Activated CD4-positive, alpha-beta T cell treated with anti-CD3 and anti-CD28 coated beads for 36 hours (primary cell): ENCODE measurements around the gene ZNF443. TPM values are rescaled to one million over a fixed set of nuclear protein-coding genes. Genes with fewer than 3 reads are reported as not detected.
"Not testable (repeated sequence)": the region's sequence is repeated elsewhere in the genome, so short reads cannot be mapped to it uniquely, and the experiment has no call there.

ENCODE experiments used
- ATAC-seq: fragments of 200-7000 bp; cut with Tn5 transposase; one replicate; pipeline ENCODE4 v1.10.0; 2021; ENCODE audit warnings: mild to moderate bottlenecking, moderate library complexity
- CTCF ChIA-PET: fragments of 350-600 bp; sonication (Branson Sonifier 250); formaldehyde crosslinking; loops from one replicate; lab custom pipeline; 2021; ENCODE audit warnings: antibody characterized with exemption; lab: Charles Lee
- POLR2A ChIA-PET: fragments of 350-600 bp; sonication (Branson Sonifier 250); formaldehyde crosslinking; loops from one replicate; lab custom pipeline; 2021; ENCODE audit warnings: antibody characterized with exemption, inconsistent platforms; lab: Charles Lee
- DNase-seq: peaks from one replicate; pipeline ENCODE4 v3.0.0-alpha.2; 2020
- H3K27ac Mint-ChIP-seq: one replicate; pipeline ENCODE4 v1.8.0; 2021; ENCODE audit warnings: mixed read lengths
- H3K27me3 Mint-ChIP-seq: one replicate; pipeline ENCODE4 v1.8.0; 2021; ENCODE audit warnings: mixed read lengths
- H3K36me3 Mint-ChIP-seq: one replicate; pipeline ENCODE4 v1.8.0; 2021; ENCODE audit warnings: low read depth, mixed read lengths
- H3K4me1 Mint-ChIP-seq: one replicate; pipeline ENCODE4 v1.8.0; 2021; ENCODE audit warnings: mixed read lengths
- H3K4me3 Mint-ChIP-seq: one replicate; pipeline ENCODE4 v1.8.0; 2021; ENCODE audit warnings: mild to moderate bottlenecking, moderate library complexity, mixed read lengths
- H3K9me3 Mint-ChIP-seq: one replicate; pipeline ENCODE4 v1.8.0; 2021; ENCODE audit warnings: low read depth, mixed read lengths
- intact Hi-C, 2 experiments: fragments of 100-400 bp; cut with DNase I in 1 of 2; cut with micrococcal nuclease in 1 of 2; formaldehyde crosslinking; loops; one replicate each; pipeline versions ENCODE4 v1.14.2 to v1.15.1; 2022 to 2024; cut with DNase I, micrococcal nuclease
- total RNA-seq, 2 experiments: library from RNA; stranded (reverse); gene quantifications; one replicate each; pipeline ENCODE4 v1.2.3, GENCODE V29; 2021

ZNF443 gene
- total RNA-seq, 2 experiments from 2014 or later: 3.4 to 4.0 TPM

GRCh38 chr19:12417273-12417672 is 23.5 kb downstream of the ZNF443 start:
- H3K27ac Mint-ChIP-seq, DNase-seq, ATAC-seq, CTCF ChIA-PET, H3K27me3 Mint-ChIP-seq, intact Hi-C loops, H3K4me1 Mint-ChIP-seq, H3K4me3 Mint-ChIP-seq: not testable (repeated sequence)
- Mint-ChIP-seq H3K9me3 (peaks cover 15% of the 10 kb centered on the region), H3K36me3 (peaks cover 42% of the 10 kb centered on the region)
- POLR2A ChIA-PET: interaction anchor here (0.7 kb wide), 1 partner anchor 179 kb away, joined by 3 read pairs; no protein-coding TSS in a partner anchor

DNA sequence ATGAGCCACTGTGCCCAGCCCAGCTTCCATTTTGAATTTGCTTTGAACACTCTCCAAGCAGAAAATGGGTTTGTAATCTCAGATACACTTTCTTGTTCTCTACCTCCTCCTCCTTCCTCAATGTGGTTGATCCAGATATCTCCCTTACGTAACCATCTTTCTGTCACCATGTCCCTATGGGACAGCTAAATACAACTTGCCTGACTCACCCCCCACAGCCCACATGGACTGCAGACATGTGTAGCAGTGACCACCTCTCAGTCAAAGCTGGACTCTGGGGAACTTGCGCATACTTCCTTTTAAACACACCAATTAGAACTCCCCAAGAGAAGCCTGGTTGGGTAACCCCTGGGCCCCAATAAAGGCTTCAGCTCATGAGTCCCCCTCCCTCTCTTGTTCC is 28.9 kb downstream of the ZNF443 start:
- no peak for ATAC-seq
- intact Hi-C loops: no loop called here
- ChIA-PET CTCF (interaction anchor here (0.6 kb wide), 1 partner anchor 612 kb away, joined by 8 read pairs; no protein-coding TSS in a partner anchor), POLR2A (no interaction called here)
- peaks cover 4% of the 10 kb centered on the region for H3K36me3 Mint-ChIP-seq
- H3K4me1 Mint-ChIP-seq: no peaks in the 10 kb centered on the region
- no peaks in the 10 kb centered on the region for H3K27me3 Mint-ChIP-seq
- no peak overlapping the region for H3K27ac Mint-ChIP-seq
- H3K9me3 Mint-ChIP-seq: peaks cover 15% of the 10 kb centered on the region
- no peak for DNase-seq
- H3K4me3 Mint-ChIP-seq: no peak overlapping the region

DNA sequence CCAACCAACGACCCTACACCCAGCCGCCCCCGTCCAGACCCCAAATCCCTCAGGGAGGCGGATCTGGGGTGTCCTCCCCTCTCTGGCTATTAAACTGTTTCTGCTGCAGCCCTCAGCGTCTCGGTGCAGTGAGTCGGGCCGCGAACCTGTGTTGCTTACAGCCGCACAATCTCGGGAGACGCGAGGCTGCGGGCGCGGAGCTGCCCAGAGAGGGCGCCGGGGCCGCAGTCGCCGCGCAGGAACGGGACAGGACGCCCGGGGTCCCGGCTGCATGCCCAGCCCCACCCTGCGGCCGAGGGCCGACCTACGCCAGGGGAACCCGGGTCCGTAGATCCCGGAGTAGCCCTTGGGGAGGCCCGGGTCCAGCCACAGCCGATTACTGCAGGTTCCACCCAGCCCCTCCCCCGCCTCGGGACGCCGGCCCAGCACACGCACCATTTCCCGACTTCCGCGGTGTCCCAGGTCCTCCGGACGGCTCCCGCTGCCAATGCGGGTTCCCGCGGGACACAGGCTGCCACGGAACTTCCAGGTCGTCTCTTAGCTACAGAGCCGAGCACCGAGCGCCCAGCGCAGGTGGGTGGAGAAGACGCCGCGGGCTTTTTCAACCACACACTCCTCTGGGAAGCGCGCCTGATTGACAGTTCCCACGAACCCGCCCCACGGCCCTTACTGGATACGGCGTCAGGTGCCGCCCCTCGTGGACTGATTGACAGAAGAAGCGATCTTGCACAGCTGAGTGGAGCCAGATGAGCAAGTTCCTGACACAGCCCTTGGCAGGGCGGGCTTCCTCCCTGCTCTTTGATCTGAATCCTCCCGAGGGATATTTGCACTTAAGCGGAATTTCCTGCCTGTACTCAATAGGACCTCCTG is 40.0 kb downstream of the ZNF443 start, which contains the start of gene ZNF799:
Gene ZNF799, minus strand, starts transcription at position 639 of the 870 bp plus-strand sequence. Its CDS starts 201 bp downstream, at position 438.
- Mint-ChIP-seq H3K27ac (peak within 1 kb of the TSS; percentile 77), H3K4me1 (peaks cover 13% of the 10 kb centered on the region), H3K4me3 (peak within 1 kb of the TSS; percentile 86), H3K9me3 (peaks cover 5% of the 10 kb centered on the region), H3K36me3 (peaks cover 13% of the 10 kb centered on the region), H3K27me3 (no peaks in the 10 kb centered on the region)
- DNase-seq: peak; percentile 94
- ChIA-PET POLR2A (interaction anchor here (0.6 to 1.5 kb wide), 4 partner anchors 35 to 166 kb away, joined by 3 to 5 read pairs (median 3); partner anchors contain the start of genes ZNF442 and ZNF563), CTCF (interaction anchor here (0.6 to 1.1 kb wide), 2 partner anchors 13 to 310 kb away, joined by 3 to 4 read pairs; no protein-coding TSS in a partner anchor)
- peak; percentile 96 for ATAC-seq
- intact Hi-C loops: loop anchor here in 1 of 2 experiments (1.0 to 2.0 kb wide), 8 partner anchors 36 to 238 kb away; partner anchors contain the start of genes ZNF136, ZNF44, ZNF442 and ZNF443

GRCh38 chr19:12399901-12400632 is 40.8 kb downstream of the ZNF443 start:
- peak; percentile 48 for DNase-seq
- ATAC-seq: peak; percentile 35
- intact Hi-C loops: loop anchor here in 1 of 2 experiments (2.0 kb wide), 1 partner anchor 85 kb away; the partner anchor contains the start of gene ZNF709
- H3K27me3 Mint-ChIP-seq, H3K9me3 Mint-ChIP-seq, CTCF ChIA-PET: not testable (repeated sequence)
- POLR2A ChIA-PET: interaction anchor here (0.7 to 1.5 kb wide), 2 partner anchors 29 to 67 kb away, joined by 3 to 5 read pairs; partner anchors contain the start of gene ZNF563
- peaks cover 19% of the 10 kb centered on the region for H3K36me3 Mint-ChIP-seq
- H3K27ac Mint-ChIP-seq: peak overlapping the region; percentile 58
- peaks cover 13% of the 10 kb centered on the region for H3K4me1 Mint-ChIP-seq
- peak overlapping the region; percentile 86 for H3K4me3 Mint-ChIP-seq

DNA sequence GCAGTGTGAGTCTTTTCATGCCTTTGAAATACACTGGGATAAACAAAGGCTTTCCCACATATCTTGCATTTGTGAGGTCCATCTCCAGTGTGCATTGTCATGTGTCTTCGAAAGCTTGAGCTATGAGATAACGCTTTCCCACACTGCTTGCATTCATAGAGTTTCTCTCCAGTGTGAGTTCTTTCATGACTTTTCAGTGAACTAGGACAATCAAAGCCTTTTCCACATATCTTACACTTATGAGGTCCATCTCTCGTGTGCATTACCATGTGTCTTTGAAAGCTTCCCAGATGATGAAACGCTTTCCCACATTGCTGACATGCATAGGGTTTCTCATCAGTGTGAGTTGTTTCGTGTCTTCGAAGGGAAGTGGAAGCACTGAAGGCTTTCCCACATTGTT is 49.7 kb downstream of the ZNF443 start:
- peaks cover 74% of the 10 kb centered on the region for H3K36me3 Mint-ChIP-seq
- ATAC-seq, H3K4me3 Mint-ChIP-seq, POLR2A ChIA-PET, intact Hi-C loops, DNase-seq, H3K27ac Mint-ChIP-seq, H3K4me1 Mint-ChIP-seq, CTCF ChIA-PET, H3K27me3 Mint-ChIP-seq: not testable (repeated sequence)
- peaks cover 36% of the 10 kb centered on the region for H3K9me3 Mint-ChIP-seq

DNA sequence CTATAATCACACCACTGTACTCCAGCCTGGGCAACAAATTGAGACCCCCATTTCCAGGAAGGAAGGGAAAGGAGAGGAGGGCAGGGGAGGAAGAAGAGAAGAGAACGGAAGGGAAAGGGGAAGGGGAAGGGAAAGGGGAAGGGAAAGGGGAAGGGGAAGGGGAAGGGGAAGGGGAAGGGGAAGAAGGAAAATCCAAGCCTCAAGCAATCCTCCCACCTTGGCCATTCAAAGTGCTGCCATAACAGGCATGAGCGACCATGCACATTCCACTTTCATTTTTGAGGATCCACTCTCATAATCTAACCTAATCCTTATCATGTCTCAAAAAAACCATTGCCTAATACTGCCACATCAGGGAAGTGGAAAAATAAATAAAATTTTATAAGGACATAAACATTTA is 54.5 kb downstream of the ZNF443 start:
- DNase-seq, H3K4me3 Mint-ChIP-seq, H3K27me3 Mint-ChIP-seq, ATAC-seq, H3K27ac Mint-ChIP-seq, H3K4me1 Mint-ChIP-seq, CTCF ChIA-PET, POLR2A ChIA-PET, intact Hi-C loops: not testable (repeated sequence)
- Mint-ChIP-seq H3K36me3 (peaks cover 55% of the 10 kb centered on the region), H3K9me3 (peaks cover 27% of the 10 kb centered on the region)

- intact Hi-C loops: no loop called here
Measured at GRCh38 chr19:12380444-12380737, 60.4 kb downstream of the ZNF443 start.

GRCh38 chr19:12379732-12380443 is 60.9 kb downstream of the ZNF443 start:
- Mint-ChIP-seq H3K36me3 (peaks cover 44% of the 10 kb centered on the region), H3K4me3 (no peak overlapping the region), H3K27ac (no peak overlapping the region), H3K27me3 (no peaks in the 10 kb centered on the region), H3K9me3 (peaks cover 51% of the 10 kb centered on the region), H3K4me1 (no peaks in the 10 kb centered on the region)
- ATAC-seq (no peak), DNase-seq (no peak)
- ChIA-PET POLR2A (no interaction called here), CTCF (no interaction called here)
- intact Hi-C loops: no loop called here

More at GRCh38 chr19:12380444-12380737, 60.4 kb downstream of the ZNF443 start:
- Mint-ChIP-seq H3K4me3 (no peak overlapping the region), H3K27me3 (no peaks in the 10 kb centered on the region), H3K27ac (no peak overlapping the region), H3K36me3 (peaks cover 42% of the 10 kb centered on the region), H3K9me3 (peaks cover 49% of the 10 kb centered on the region), H3K4me1 (no peaks in the 10 kb centered on the region)
- no peak for DNase-seq
- CTCF ChIA-PET: no interaction called here
- ATAC-seq: no peak
- POLR2A ChIA-PET: no interaction called here

Other genes with a start within 250 kb of the ZNF443 start
- gene ZNF44, start 146.1 kb downstream of the ZNF443 start, total RNA-seq: 1 to 10 TPM; 7.3 to 8.1 TPM
- gene ZNF563, start 107.4 kb downstream of the ZNF443 start, total RNA-seq: 1 to 10 TPM; 6.6 to 6.7 TPM
- 1 to 10 TPM; 1.1 to 1.7 TPM for gene ZNF442, start 75.3 kb downstream of the ZNF443 start, total RNA-seq
- 1 to 10 TPM; 4.0 to 4.3 TPM for gene ZNF799, start 39.8 kb downstream of the ZNF443 start, total RNA-seq
- 1 to 10 TPM; 1.7 to 2.1 TPM for gene ZNF709, start 43.8 kb upstream of the ZNF443 start, total RNA-seq
- gene ZNF564, start 110.5 kb upstream of the ZNF443 start, total RNA-seq: 1 to 10 TPM; 5.2 to 5.6 TPM
- gene ZNF490, start 169.8 kb upstream of the ZNF443 start, total RNA-seq: 1 to 10 TPM; 7.7 to 8.7 TPM
- 10 to 100 TPM; 16.1 to 18.1 TPM for gene ZNF791, start 169.9 kb upstream of the ZNF443 start, total RNA-seq
- gene MAN2B1, start 225.7 kb upstream of the ZNF443 start, total RNA-seq: 100 to 1,000 TPM; 118 to 154 TPM
- 10 to 100 TPM; 13.5 to 19.5 TPM for gene WDR83, start 225.8 kb upstream of the ZNF443 start, total RNA-seq
- gene DHPS, start 240.9 kb upstream of the ZNF443 start, total RNA-seq: 100 to 1,000 TPM; 101 to 112 TPM
- not detected for gene GNG14, start 247.0 kb upstream of the ZNF443 start, total RNA-seq